GM03348 (cell line): ENCODE measurements around the gene MANEAL.

Source experiments
- DNase-seq: peaks from one replicate; pipeline ENCODE4 v3.0.0; 2012; ENCODE audit warnings: low spot score

MANEAL gene

GRCh38 chr1:37828410-37829074 lies 34.9 kb downstream of the MANEAL start:
- DNase-seq, result no peak

GRCh38 chr1:37831109-37831508 lies 37.5 kb downstream of the MANEAL start:
- DNase-seq, result no peak

GRCh38 chr1:37831809-37832208 lies 38.2 kb downstream of the MANEAL start:
- no peak for DNase-seq

- no peak for DNase-seq
These were observed 43.1 kb downstream of the MANEAL start for GRCh38 chr1:37836788-37837187.

GRCh38 chr1:37839676-37840075 lies 46.0 kb downstream of the MANEAL start:
- no peak for DNase-seq

GRCh38 chr1:37840711-37841110 lies 47.1 kb downstream of the MANEAL start:
- no peak for DNase-seq

- no peak for DNase-seq
These were observed 48.0 kb downstream of the MANEAL start for GRCh38 chr1:37841652-37842051.

GRCh38 chr1:37844536-37844935 lies 50.9 kb downstream of the MANEAL start:
- no peak for DNase-seq

- no peak for DNase-seq
These were observed 51.5 kb downstream of the MANEAL start for GRCh38 chr1:37845049-37845646.

GRCh38 chr1:37845786-37846185 lies 52.1 kb downstream of the MANEAL start:
- DNase-seq, result no peak

GRCh38 chr1:37846647-37847339 lies 53.1 kb downstream of the MANEAL start:
- no peak for DNase-seq

GRCh38 chr1:37849480-37849879 lies 55.8 kb downstream of the MANEAL start:
- no peak for DNase-seq

GRCh38 chr1:37850352-37850955 lies 56.8 kb downstream of the MANEAL start:
- DNase-seq, result no peak
